Astrocyte of the cerebellum (primary cell): ENCODE results near the gene OASL.
A peak's percentile ranks its signal among the peaks of the same experiment; 100 is the strongest.

ENCODE experiments used
- DNase-seq: peaks from one replicate; pipeline ENCODE4 v3.0.0-alpha.2; 2011; ENCODE audit warnings: low read depth
- H3K4me3 ChIP-seq: 2 replicates; pipeline ENCODE4 v1.5.1; 2011; ENCODE audit warnings: mild to moderate bottlenecking, low read depth, low read length, moderate library complexity
- CTCF ChIP-seq: IDR thresholded peaks from 2 replicates; pipeline ENCODE4 v1.5.1; 2012; ENCODE audit warnings: low read length, low read depth, moderate library complexity, mild to moderate bottlenecking; ENCODE audit errors: missing control alignments
- in situ Hi-C: cut with HindIII; loops from 2 replicates; pipeline ENCODE4 v1.10.0; 2017; ENCODE audit warnings: low sequenced_read_pairs

OASL gene

GRCh38 chr12:121038861-121039668, at the start of gene OASL:
Gene OASL (minus strand): TSS chr12:121039246. CDS start chr12:121038971, 275 bp downstream.
- no peak for DNase-seq
- in situ Hi-C loops, result no loop called here
- peak within 1 kb of the TSS; percentile 4 for H3K4me3 ChIP-seq
- no peak for TF ChIP-seq CTCF

GRCh38 chr12:121088195-121088585, 49.1 kb upstream of the OASL start:
- TF ChIP-seq CTCF, result no peak
- no peak for DNase-seq
- in situ Hi-C loops, result no loop called here
- H3K4me3 ChIP-seq, result no peak overlapping the region

- no peak for DNase-seq
- H3K4me3 ChIP-seq, result no peak overlapping the region
- TF ChIP-seq CTCF, result no peak
- in situ Hi-C loops, result no loop called here
These were observed 48.6 kb upstream of the OASL start for GRCh38 chr12:121087467-121088194.

- in situ Hi-C loops, result no loop called here
- no peak for DNase-seq
- no peak for TF ChIP-seq CTCF
These were observed 47.8 kb upstream of the OASL start for GRCh38 chr12:121086781-121087295.

GRCh38 chr12:121085506-121086353, 46.7 kb upstream of the OASL start:
- in situ Hi-C loops, result no loop called here
- no peak for DNase-seq
- H3K4me3 ChIP-seq, result no peak overlapping the region
- no peak for TF ChIP-seq CTCF

More at GRCh38 chr12:121086781-121087295, 47.8 kb upstream of the OASL start:
- no peak overlapping the region for H3K4me3 ChIP-seq

GRCh38 chr12:121085069-121085468, 46.0 kb upstream of the OASL start:
- no peak overlapping the region for H3K4me3 ChIP-seq
- TF ChIP-seq CTCF, result no peak
- DNase-seq, result no peak
- in situ Hi-C loops, result no loop called here
